Neuronal stem cell (in vitro differentiated cells): ENCODE results near the gene PRR5.

ENCODE experiments used
- DNase-seq: peaks from one replicate; pipeline ENCODE4 v3.0.0-alpha.2; 2013; ENCODE audit warnings: low spot score
- H2AFZ ChIP-seq: one replicate; pipeline ENCODE4 v1.6.1; 2013; ENCODE audit warnings: mild to moderate bottlenecking, low read length, inconsistent platforms
- H2AK5ac ChIP-seq: 2 replicates; pipeline ENCODE4 v1.6.1; 2013; ENCODE audit warnings: low read depth, mild to moderate bottlenecking, inconsistent platforms, low read length, moderate library complexity, mixed read lengths
- H2BK120ac ChIP-seq: 2 replicates; pipeline ENCODE4 v1.6.1; 2013; ENCODE audit warnings: low read depth, mild to moderate bottlenecking, inconsistent platforms, low read length, moderate library complexity, mixed read lengths
- H2BK12ac ChIP-seq: one replicate; pipeline ENCODE4 v1.6.1; 2013; ENCODE audit warnings: low read length, inconsistent platforms
- H2BK15ac ChIP-seq: 2 replicates; pipeline ENCODE4 v1.6.1; 2013; ENCODE audit warnings: mild to moderate bottlenecking, low read length, inconsistent platforms, mixed read lengths
- H2BK5ac ChIP-seq: one replicate; pipeline ENCODE4 v1.6.1; 2013; ENCODE audit warnings: inconsistent platforms, mild to moderate bottlenecking, low read length, moderate library complexity
- H3K14ac ChIP-seq: one replicate; pipeline ENCODE4 v1.6.1; 2013; ENCODE audit warnings: low read length, inconsistent platforms
- H3K18ac ChIP-seq: 2 replicates; pipeline ENCODE4 v1.6.1; 2013; ENCODE audit warnings: low read length, inconsistent platforms
- H3K23ac ChIP-seq: 2 replicates; pipeline ENCODE4 v1.6.1; 2013; ENCODE audit warnings: low read depth, mild to moderate bottlenecking, mixed read lengths, low read length, inconsistent platforms; ENCODE audit not compliant: poor library complexity
- H3K27ac ChIP-seq: replicated peaks from 3 replicates; pipeline ENCODE4 v1.5.1; 2013; ENCODE audit warnings: low read length, inconsistent platforms
- H3K27me3 ChIP-seq, 3 experiments: 2 replicates each; pipeline ENCODE4 v1.6.1; 2013; ENCODE audit warnings: low read length in 3 of 3, mild to moderate bottlenecking in 2 of 3, inconsistent platforms in 1 of 3, low read depth in 1 of 3, mixed read lengths in 1 of 3, moderate library complexity in 1 of 3; ENCODE audit not compliant: control insufficient read depth in 3 of 3, insufficient read depth in 3 of 3
- H3K36me3 ChIP-seq, 2 donors: replicated peaks in 1 of 2; 2 replicates each; pipeline ENCODE4 v1.6.1; 2013; ENCODE audit warnings: low read length in 2 of 2; ENCODE audit not compliant: control insufficient read depth in 2 of 2, insufficient read depth in 2 of 2
- H3K4ac ChIP-seq: 2 replicates; pipeline ENCODE4 v1.6.1; 2013; ENCODE audit warnings: inconsistent platforms, mild to moderate bottlenecking, low read length, moderate library complexity
- H3K4me1 ChIP-seq, 2 donors: 1 replicate in 1 of 2; 2 replicates in 1 of 2; pipeline ENCODE4 v1.6.1; 2013; ENCODE audit warnings: low read length in 2 of 2, low read depth in 1 of 2; ENCODE audit not compliant: control insufficient read depth in 2 of 2, insufficient read depth in 1 of 2
- H3K4me2 ChIP-seq: one replicate; pipeline ENCODE4 v1.6.1; 2013; ENCODE audit warnings: mild to moderate bottlenecking, low read length, inconsistent platforms; ENCODE audit not compliant: insufficient read depth, poor library complexity, severe bottlenecking
- H3K4me3 ChIP-seq, 2 donors: 2 replicates each; pipeline ENCODE4 v1.5.1; 2013; ENCODE audit warnings: low read length in 2 of 2, mild to moderate bottlenecking in 2 of 2, inconsistent platforms in 1 of 2, moderate library complexity in 1 of 2
- H3K79me1 ChIP-seq: one replicate; pipeline ENCODE4 v1.6.1; 2013; ENCODE audit warnings: low read depth, mild to moderate bottlenecking, inconsistent platforms, low read length, moderate library complexity
- H3K9ac ChIP-seq: one replicate; pipeline ENCODE4 v1.6.1; 2013; ENCODE audit warnings: mild to moderate bottlenecking, low read depth, low read length, inconsistent platforms; ENCODE audit not compliant: poor library complexity
- H3K9me3 ChIP-seq, 2 donors: replicated peaks in 1 of 2; 2 replicates each; pipeline versions ENCODE3 to v1.6.1; 2013; ENCODE audit warnings: low read length in 2 of 2, mild to moderate bottlenecking in 2 of 2, inconsistent platforms in 1 of 2, low read depth in 1 of 2, mixed read lengths in 1 of 2, moderate library complexity in 1 of 2; ENCODE audit not compliant: control insufficient read depth in 2 of 2, insufficient read depth in 1 of 2
- H4K8ac ChIP-seq: one replicate; pipeline ENCODE4 v1.6.1; 2013; ENCODE audit warnings: low read depth, mild to moderate bottlenecking, inconsistent platforms, low read length, moderate library complexity
- H4K91ac ChIP-seq: one replicate; pipeline ENCODE4 v1.6.1; 2013; ENCODE audit warnings: low read length, low read depth, mild to moderate bottlenecking, inconsistent platforms; ENCODE audit not compliant: poor library complexity
- WGBS, 2 donors: extraction: QIAGEN DNeasy Blood & Tissue Kit; methylation state at CpG; one replicate each; pipeline ENCODE4 v1.1.7; 2013; ENCODE audit warnings: missing lambda C conversion rate in 2 of 2, mixed read lengths in 1 of 2; ENCODE audit not compliant: insufficient read length in 2 of 2, insufficient replicate concordance in 1 of 2; ENCODE audit errors: extremely low coverage in 2 of 2; 5-methylcytosine and 5-hydroxymethylcytosine counted together

PRR5 gene

GRCh38 chr22:44761025-44761424 is 59.0 kb downstream of the PRR5 start:
- Histone ChIP-seq H3K14ac (no peak overlapping the region), H3K27me3 (peaks cover 0 to 21% (median 0%) of the 10 kb centered on the region in 3 experiments), H3K18ac (no peak overlapping the region), H3K23ac (no peak overlapping the region), H3K27ac (no peak overlapping the region), H2AK5ac (no peak overlapping the region), H3K79me1 (no peaks in the 10 kb centered on the region), H3K9me3 (no peaks in the 10 kb centered on the region), H3K36me3 (no peaks in the 10 kb centered on the region), H4K8ac (no peak overlapping the region), H2AFZ (no peak overlapping the region), H3K4me1 (peaks cover 0 to 3% of the 10 kb centered on the region in 2 donors), H3K4me2 (no peak overlapping the region), H2BK15ac (no peak overlapping the region), H3K4me3 (no peak overlapping the region), H4K91ac (no peak overlapping the region), H2BK120ac (no peak overlapping the region), H3K9ac (no peak overlapping the region), H2BK12ac (no peak overlapping the region), H3K4ac (no peak overlapping the region), H2BK5ac (no peak overlapping the region)
- DNase-seq = no peak
- no CpG with 5 or more reads among the region's 10 CpGs for WGBS, 2 donors

DNA sequence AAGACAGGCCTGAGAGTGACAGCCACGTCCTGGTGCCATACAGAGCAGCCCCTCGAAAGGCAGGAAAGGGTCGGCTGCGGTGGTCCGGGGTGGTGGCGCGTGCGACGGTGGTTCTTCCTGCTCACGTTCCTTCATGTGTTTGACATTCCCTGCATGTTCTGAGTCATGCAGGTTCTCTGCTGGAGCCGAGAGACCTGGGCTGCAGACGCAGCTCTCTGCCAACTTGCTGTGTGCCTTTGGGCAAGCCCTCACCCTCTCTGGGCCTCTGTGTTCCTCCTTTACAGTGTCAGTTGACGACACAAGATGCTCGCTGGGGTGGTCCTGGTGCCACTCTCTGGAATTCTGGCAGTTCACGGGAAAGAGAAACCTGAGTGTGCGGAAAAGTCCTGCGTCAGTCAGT is 62.4 kb downstream of the PRR5 start:
- no peak overlapping the region for H3K27ac ChIP-seq
- no peak overlapping the region for H3K18ac ChIP-seq
- H2AK5ac ChIP-seq = peak overlapping the region; percentile 48
- H2BK12ac ChIP-seq = no peak overlapping the region
- no peak for DNase-seq
- H2BK15ac ChIP-seq = no peak overlapping the region
- no peak overlapping the region for H2BK120ac ChIP-seq
- no peak overlapping the region for H4K91ac ChIP-seq
- H3K14ac ChIP-seq = no peak overlapping the region
- no peak overlapping the region for H2AFZ ChIP-seq
- H3K36me3 ChIP-seq = no peaks in the 10 kb centered on the region
- H3K79me1 ChIP-seq = no peaks in the 10 kb centered on the region
- H2BK5ac ChIP-seq = no peak overlapping the region
- H3K27me3 ChIP-seq = peaks cover 0 to 28% (median 0%) of the 10 kb centered on the region in 3 experiments
- no peaks in the 10 kb centered on the region for H3K9me3 ChIP-seq
- H3K9ac ChIP-seq = no peak overlapping the region
- peaks cover 0 to 3% of the 10 kb centered on the region in 2 donors for H3K4me1 ChIP-seq
- H3K4ac ChIP-seq = no peak overlapping the region
- H3K4me2 ChIP-seq = no peak overlapping the region
- H4K8ac ChIP-seq = no peak overlapping the region
- H3K23ac ChIP-seq = no peak overlapping the region
- WGBS, 2 donors = no CpG with 5 or more reads among the region's 17 CpGs
- no peak overlapping the region for H3K4me3 ChIP-seq

- H3K4me1 ChIP-seq = peaks cover 0 to 3% of the 10 kb centered on the region in 2 donors
- no peak overlapping the region for H3K23ac ChIP-seq
- no peak overlapping the region for H2BK120ac ChIP-seq
- no CpG with 5 or more reads among the region's 4 CpGs for WGBS, 2 donors
- H2BK12ac ChIP-seq = no peak overlapping the region
- H3K79me1 ChIP-seq = no peaks in the 10 kb centered on the region
- peak overlapping the region; percentile 74 for H3K18ac ChIP-seq
- no peak overlapping the region for H4K8ac ChIP-seq
- H3K4me2 ChIP-seq = no peak overlapping the region
- no peaks in the 10 kb centered on the region for H3K36me3 ChIP-seq
- DNase-seq = no peak
- H3K27me3 ChIP-seq = peaks cover 0 to 28% (median 0%) of the 10 kb centered on the region in 3 experiments
- no peak overlapping the region for H2BK15ac ChIP-seq
- H3K9ac ChIP-seq = no peak overlapping the region
- no peak overlapping the region for H2BK5ac ChIP-seq
- peak overlapping the region; percentile 72 for H3K14ac ChIP-seq
- peak overlapping the region; percentile 17 for H2AFZ ChIP-seq
- H3K27ac ChIP-seq = no peak overlapping the region
- H3K4me3 ChIP-seq = no peak overlapping the region
- H2AK5ac ChIP-seq = no peak overlapping the region
- H3K9me3 ChIP-seq = no peaks in the 10 kb centered on the region
- no peak overlapping the region for H4K91ac ChIP-seq
- H3K4ac ChIP-seq = no peak overlapping the region
These were observed 63.0 kb downstream of the PRR5 start for GRCh38 chr22:44764974-44765373.

DNA sequence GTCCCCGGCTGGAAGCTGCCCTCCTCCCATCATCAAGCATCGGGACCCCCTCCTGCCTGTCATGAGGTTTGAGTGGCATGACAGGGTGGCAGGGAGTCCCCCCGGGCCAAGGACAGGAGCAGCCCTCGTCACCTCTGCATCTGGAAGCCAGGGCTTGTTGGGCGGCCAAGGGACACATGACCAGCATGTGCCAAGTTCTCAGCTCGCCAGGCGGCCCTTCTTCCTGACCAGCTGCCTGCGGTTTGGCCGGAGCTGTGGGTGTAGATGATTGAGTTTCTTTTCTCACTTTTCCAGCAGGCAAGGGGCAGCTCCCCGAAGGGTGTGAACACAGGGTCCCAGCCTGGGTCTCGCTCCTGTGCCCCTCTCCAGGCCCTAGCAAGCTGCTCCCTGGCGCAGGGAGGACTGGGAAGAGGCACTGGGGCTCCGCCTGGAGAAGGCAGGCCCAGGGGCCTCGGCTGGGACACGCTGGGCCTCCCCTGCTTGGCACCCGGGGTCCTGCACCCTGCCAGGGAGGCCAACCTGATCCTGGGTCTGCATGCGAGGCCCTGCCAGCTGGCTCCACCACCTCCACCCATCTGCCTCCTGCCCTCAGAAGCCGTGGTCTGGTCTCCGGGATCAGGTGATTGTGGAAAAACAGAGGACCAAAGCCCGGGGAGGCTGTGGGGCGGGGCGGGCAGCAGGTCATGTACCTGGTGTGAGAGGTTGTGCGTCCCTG is 63.7 kb downstream of the PRR5 start:
- H3K27me3 ChIP-seq = peaks cover 0 to 28% (median 0%) of the 10 kb centered on the region in 3 experiments
- no peak overlapping the region for H3K27ac ChIP-seq
- peak overlapping the region; percentile 72 for H3K14ac ChIP-seq
- H3K4me3 ChIP-seq = no peak overlapping the region
- no CpG with 5 or more reads among the region's 23 CpGs for WGBS, 2 donors
- no peak overlapping the region for H3K4me2 ChIP-seq
- H4K8ac ChIP-seq = no peak overlapping the region
- H3K18ac ChIP-seq = peak overlapping the region; percentile 40
- H4K91ac ChIP-seq = no peak overlapping the region
- H3K4ac ChIP-seq = no peak overlapping the region
- H2BK120ac ChIP-seq = no peak overlapping the region
- peaks cover 0 to 3% of the 10 kb centered on the region in 2 donors for H3K4me1 ChIP-seq
- no peaks in the 10 kb centered on the region for H3K36me3 ChIP-seq
- no peak overlapping the region for H2BK5ac ChIP-seq
- no peak overlapping the region for H3K9ac ChIP-seq
- H3K9me3 ChIP-seq = no peaks in the 10 kb centered on the region
- H3K23ac ChIP-seq = no peak overlapping the region
- no peaks in the 10 kb centered on the region for H3K79me1 ChIP-seq
- H2AK5ac ChIP-seq = peak overlapping the region; percentile 78
- no peak overlapping the region for H2BK15ac ChIP-seq
- H2AFZ ChIP-seq = peak overlapping the region; percentile 29
- DNase-seq = no peak
- H2BK12ac ChIP-seq = no peak overlapping the region
